B cell (primary cell): ENCODE results near the gene CR1L. TPM values are rescaled to one million over a fixed set of nuclear protein-coding genes. Genes with fewer than 3 reads are reported as not detected.

ENCODE experiments used
- ATAC-seq: fragments of 200-7000 bp; cut with Tn5 transposase; one replicate; pipeline ENCODE4 v1.10.0; 2021; ENCODE audit warnings: low read depth, mild to moderate bottlenecking, moderate number of reproducible peaks, moderate library complexity
- CTCF ChIA-PET: fragments of 350-600 bp; sonication (Branson Sonifier 250); formaldehyde crosslinking; loops from one replicate; lab custom pipeline; 2021; ENCODE audit warnings: antibody characterized with exemption, inconsistent platforms; lab: Charles Lee
- POLR2A ChIA-PET: fragments of 350-600 bp; sonication (Branson Sonifier 250); formaldehyde crosslinking; loops from one replicate; lab custom pipeline; 2021; ENCODE audit warnings: antibody characterized with exemption; lab: Charles Lee
- DNase-seq: peaks from one replicate; pipeline ENCODE4 v3.0.0; 2013
- H2AFZ ChIP-seq: 2 replicates; pipeline ENCODE4 v1.6.1; 2012; ENCODE audit warnings: mild to moderate bottlenecking, low read depth, low read length; ENCODE audit not compliant: insufficient read depth, poor library complexity, severe bottlenecking
- H3K27ac ChIP-seq, 2 donors: 1 replicate in 1 of 2; 2 replicates in 1 of 2; pipeline ENCODE4 v1.5.1; 2012 to 2013; ENCODE audit warnings: low read length in 2 of 2, mild to moderate bottlenecking in 2 of 2, moderate library complexity in 1 of 2
- H3K27me3 ChIP-seq, 4 experiments: fragments of 200-600 bp in 1 of 4; sonication (generic) in 1 of 4; replicated peaks in 1 of 4; 1 replicate in 2 of 4; 2 replicates in 2 of 4; pipeline versions ENCODE4 v1.6.1 to v1.7.0; 2013 to 2016; ENCODE audit warnings: low read length in 3 of 4, mild to moderate bottlenecking in 2 of 4, mixed read lengths in 1 of 4, moderate library complexity in 1 of 4; ENCODE audit not compliant: insufficient read depth in 4 of 4, control insufficient read depth in 3 of 4; ENCODE audit errors: control extremely low read depth in 1 of 4
- H3K36me3 ChIP-seq, 2 experiments: replicated peaks in 1 of 2; 1 replicate in 1 of 2; 2 replicates in 1 of 2; pipeline versions ENCODE4 v1.6.1 to v1.7.1; 2013; ENCODE audit warnings: low read length in 1 of 2; ENCODE audit not compliant: insufficient read depth in 2 of 2, control insufficient read depth in 1 of 2; ENCODE audit errors: control extremely low read depth in 1 of 2, extremely low read depth in 1 of 2
- H3K4me1 ChIP-seq, 2 donors: fragments of 200-600 bp in 1 of 2; sonication (generic) in 1 of 2; 1 replicate in 1 of 2; 2 replicates in 1 of 2; pipeline versions ENCODE4 v1.5.1 to v1.6.1; 2013 to 2017; ENCODE audit warnings: low read length in 2 of 2; ENCODE audit not compliant: control insufficient read depth in 2 of 2, insufficient read depth in 2 of 2
- H3K4me2 ChIP-seq: replicated peaks from 2 replicates; pipeline ENCODE3; 2012; ENCODE audit warnings: mild to moderate bottlenecking, low read depth, low read length; ENCODE audit not compliant: poor library complexity, severe bottlenecking
- H3K4me3 ChIP-seq, 5 experiments: fragments of 200-600 bp in 1 of 5; sonication (generic) in 1 of 5; 1 replicate in 3 of 5; 2 replicates in 2 of 5; pipeline versions ENCODE4 v1.5.1 to v1.7.0; 2011 to 2016; ENCODE audit warnings: low read length in 4 of 5, mild to moderate bottlenecking in 4 of 5, low read depth in 2 of 5, control low read depth in 1 of 5, moderate library complexity in 1 of 5; ENCODE audit not compliant: insufficient read depth in 1 of 5; ENCODE audit errors: control extremely low read depth in 1 of 5, extremely low read depth in 1 of 5
- H3K79me2 ChIP-seq: fragments of 200-600 bp; sonication (generic); one replicate; pipeline ENCODE4 v1.6.0; 2016; ENCODE audit warnings: low read length; ENCODE audit not compliant: control insufficient read depth, insufficient read depth
- H3K9ac ChIP-seq: fragments of 200-600 bp; sonication (generic); 2 replicates; pipeline ENCODE4 v1.6.1; 2017; ENCODE audit warnings: mild to moderate bottlenecking, low read length, moderate library complexity
- H3K9me3 ChIP-seq, 3 donors: one replicate each; pipeline versions ENCODE4 v1.6.1 to v1.7.1; 2013; ENCODE audit warnings: low read length in 2 of 3; ENCODE audit not compliant: control insufficient read depth in 2 of 3, insufficient read depth in 1 of 3; ENCODE audit errors: control extremely low read depth in 1 of 3
- H4K20me1 ChIP-seq: 2 replicates; pipeline ENCODE4 v1.6.0; 2012; ENCODE audit warnings: mild to moderate bottlenecking, low read length; ENCODE audit not compliant: insufficient read depth, control insufficient read depth, poor library complexity, severe bottlenecking
- H3K27ac Mint-ChIP-seq: one replicate; pipeline ENCODE4 v1.8.0; 2021; ENCODE audit warnings: mixed read lengths
- H3K27me3 Mint-ChIP-seq: one replicate; pipeline ENCODE4 v1.8.0; 2021; ENCODE audit warnings: mixed read lengths
- H3K4me1 Mint-ChIP-seq: one replicate; pipeline ENCODE4 v1.8.0; 2021; ENCODE audit warnings: mixed read lengths
- H3K4me3 Mint-ChIP-seq: one replicate; pipeline ENCODE4 v1.8.0; 2021; ENCODE audit warnings: mixed read lengths
- H3K9me3 Mint-ChIP-seq: one replicate; pipeline ENCODE4 v1.8.0; 2022; ENCODE audit warnings: mixed read lengths; ENCODE audit not compliant: insufficient read depth
- EZH2 ChIP-seq: IDR thresholded peaks from 2 replicates; pipeline ENCODE4 v1.6.1; 2012; ENCODE audit warnings: borderline replicate concordance, low read depth, mild to moderate bottlenecking, moderate library complexity, low read length; ENCODE audit not compliant: insufficient read depth, poor library complexity, severe bottlenecking
- WGBS: methylation state at CpG from one replicate; pipeline ENCODE4 v1.1.5; 2013; ENCODE audit warnings: missing lambda C conversion rate; ENCODE audit not compliant: insufficient coverage; 5-methylcytosine and 5-hydroxymethylcytosine counted together
- intact Hi-C: fragments of 100-400 bp; cut with micrococcal nuclease; formaldehyde crosslinking; loops from one replicate; pipeline ENCODE4 v1.10.0; 2022
- polyA plus RNA-seq: library from polyadenylated mRNA; depleted of rRNA; stranded (reverse); fragments of >200 nt; gene quantifications from 2 replicates; pipeline ENCODE4 v1.2.3, GENCODE V29; 2012
- total RNA-seq, 2 donors: library from RNA; stranded (reverse); fragments of 120-200 nt in 1 of 2; gene quantifications; 1 replicate in 1 of 2; 2 replicates in 1 of 2; pipeline versions ENCODE4 v1.2.3 to v1.2.4, GENCODE V29; 2013 to 2022
- TF ChIP-seq, protein P1 (sequence below): fragments of 200-600 bp; IDR thresholded peaks from one replicate; pipeline ENCODE4 v1.8.0; 2022; ENCODE audit warnings: antibody characterized with exemption, mild to moderate bottlenecking

The CR1L gene
- total and polyA plus RNA-seq, 2 donors (not counting 1 experiment from before 2014, with no cell fraction given) = 0.07 to 0.59 TPM

DNA sequence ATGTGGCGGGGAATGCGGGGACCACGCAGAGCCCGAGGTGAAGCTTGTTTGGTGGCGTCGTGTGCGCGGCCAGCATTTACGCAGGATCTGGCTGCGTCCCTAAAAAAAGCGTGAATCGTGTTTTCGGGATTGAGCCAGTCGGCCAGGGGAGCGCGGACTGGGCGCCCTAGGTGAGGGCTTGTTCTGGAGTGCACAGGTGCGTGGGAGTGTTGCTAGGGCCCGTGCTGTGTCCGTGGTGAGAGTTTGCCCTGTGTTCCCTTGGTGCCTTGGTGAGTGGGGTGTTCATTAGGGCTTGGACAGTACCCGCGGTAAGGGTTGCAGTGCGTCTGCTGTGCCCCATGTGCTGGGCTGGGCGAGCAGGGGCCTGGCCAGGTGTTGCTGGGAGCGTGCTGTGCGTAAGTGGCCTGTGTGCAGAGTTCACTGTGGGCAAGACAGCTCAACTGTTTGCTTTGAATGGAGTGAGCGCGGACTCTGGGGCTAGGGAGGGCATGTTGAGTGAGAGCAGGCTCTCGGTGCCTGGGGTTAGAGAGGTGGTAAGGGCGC is 107.6 kb downstream of the CR1L start:
- Histone ChIP-seq H4K20me1 (peaks cover 17% of the 10 kb centered on the region), H3K27me3 (no peaks in the 10 kb centered on the region), H3K9me3 (no peaks in the 10 kb centered on the region), H3K27ac (peak overlapping the region; percentile 45 to 89), H3K4me1 (peaks cover 18 to 26% of the 10 kb centered on the region in 2 donors), H3K9ac (peak overlapping the region; percentile 97), H2AFZ (peak overlapping the region; percentile 91), H3K4me2 (peak overlapping the region; percentile 95), H3K36me3 (peaks cover 2 to 3% of the 10 kb centered on the region in 2 experiments), H3K79me2 (peaks cover 68% of the 10 kb centered on the region), H3K4me3 (peak overlapping the region; percentile 70 to 91 (median 81))
- whole genome bisulfite sequencing = 2% methylated on average over 30 of the region's 30 CpGs
- Mint-ChIP-seq H3K27ac (peak overlapping the region; percentile 98), H3K9me3 (no peaks in the 10 kb centered on the region), H3K4me1 (peaks cover 49% of the 10 kb centered on the region), H3K4me3 (peak overlapping the region; percentile 99), H3K27me3 (no peaks in the 10 kb centered on the region)
- ATAC-seq (peak; percentile 4), DNase-seq (no peak)
- TF ChIP-seq, protein P1, sequence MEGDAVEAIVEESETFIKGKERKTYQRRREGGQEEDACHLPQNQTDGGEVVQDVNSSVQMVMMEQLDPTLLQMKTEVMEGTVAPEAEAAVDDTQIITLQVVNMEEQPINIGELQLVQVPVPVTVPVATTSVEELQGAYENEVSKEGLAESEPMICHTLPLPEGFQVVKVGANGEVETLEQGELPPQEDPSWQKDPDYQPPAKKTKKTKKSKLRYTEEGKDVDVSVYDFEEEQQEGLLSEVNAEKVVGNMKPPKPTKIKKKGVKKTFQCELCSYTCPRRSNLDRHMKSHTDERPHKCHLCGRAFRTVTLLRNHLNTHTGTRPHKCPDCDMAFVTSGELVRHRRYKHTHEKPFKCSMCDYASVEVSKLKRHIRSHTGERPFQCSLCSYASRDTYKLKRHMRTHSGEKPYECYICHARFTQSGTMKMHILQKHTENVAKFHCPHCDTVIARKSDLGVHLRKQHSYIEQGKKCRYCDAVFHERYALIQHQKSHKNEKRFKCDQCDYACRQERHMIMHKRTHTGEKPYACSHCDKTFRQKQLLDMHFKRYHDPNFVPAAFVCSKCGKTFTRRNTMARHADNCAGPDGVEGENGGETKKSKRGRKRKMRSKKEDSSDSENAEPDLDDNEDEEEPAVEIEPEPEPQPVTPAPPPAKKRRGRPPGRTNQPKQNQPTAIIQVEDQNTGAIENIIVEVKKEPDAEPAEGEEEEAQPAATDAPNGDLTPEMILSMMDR = no peak
- no peak for TF ChIP-seq EZH2
- CTCF ChIA-PET = interaction anchor here (1.4 kb wide), 1 partner anchor 45 kb away, joined by 4 read pairs; no protein-coding TSS in a partner anchor
- intact Hi-C loops = loop anchor here (5.0 kb wide), 2 partner anchors 115 to 210 kb away; no protein-coding TSS in a partner anchor
- POLR2A ChIA-PET = interaction anchor here (1.1 to 1.5 kb wide), 2 partner anchors 70 to 72 kb away, joined by 3 to 8 read pairs; no protein-coding TSS in a partner anchor

DNA sequence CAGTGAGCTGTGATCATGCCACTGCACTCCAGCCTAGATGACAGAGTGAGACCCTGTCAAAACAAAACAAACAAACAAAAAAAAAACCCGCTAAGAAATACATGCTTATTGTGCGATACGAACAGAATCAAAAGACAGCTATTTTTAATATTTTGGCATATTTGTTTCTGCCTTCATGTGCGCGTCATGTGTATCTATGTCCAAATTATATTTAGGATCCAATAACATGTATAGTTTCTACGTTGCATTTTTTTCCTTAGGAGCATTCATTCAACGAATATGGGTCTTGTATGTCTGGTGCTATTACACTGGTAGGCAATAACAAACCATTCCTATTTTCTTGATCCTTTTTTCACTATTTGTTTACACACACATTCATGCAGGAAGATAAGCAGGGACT is 108.7 kb downstream of the CR1L start:
- H3K27ac Mint-ChIP-seq = no peak overlapping the region
- intact Hi-C loops = loop anchor here (5.0 kb wide), 2 partner anchors 114 to 209 kb away; no protein-coding TSS in a partner anchor
- H3K4me3 ChIP-seq = no peak overlapping the region

More for the DNA sequence above, 108.7 kb downstream of the CR1L start:
- peaks cover 18 to 26% of the 10 kb centered on the region in 2 donors for H3K4me1 ChIP-seq
- H3K36me3 ChIP-seq = peaks cover 4 to 14% of the 10 kb centered on the region in 2 experiments
- ChIA-PET POLR2A (no interaction called here), CTCF (no interaction called here)
- H3K9me3 ChIP-seq = no peaks in the 10 kb centered on the region
- no peak overlapping the region for H3K9ac ChIP-seq
- no CpG with 5 or more reads among the region's 7 CpGs for WGBS
- peaks cover 17% of the 10 kb centered on the region for H4K20me1 ChIP-seq
- H3K27me3 ChIP-seq = no peaks in the 10 kb centered on the region
- H3K79me2 ChIP-seq = peaks cover 71% of the 10 kb centered on the region
- TF ChIP-seq EZH2 = no peak
- TF ChIP-seq, protein P1 = no peak
- Mint-ChIP-seq H3K4me1 (peaks cover 49% of the 10 kb centered on the region), H3K9me3 (no peaks in the 10 kb centered on the region), H3K27me3 (no peaks in the 10 kb centered on the region), H3K4me3 (peak overlapping the region; percentile 49)
- H3K27ac ChIP-seq = no peak overlapping the region
- H3K4me2 ChIP-seq = peak overlapping the region; percentile 95
- no peak for DNase-seq
- H2AFZ ChIP-seq = no peak overlapping the region
- no peak for ATAC-seq
